HFFc6 (cell line): Measurements from ENCODE around the gene MORN4. TPM values are rescaled to one million over a fixed set of nuclear protein-coding genes. Genes with fewer than 3 reads are reported as not detected.

Experiments
- DNase-seq: peaks from one replicate; pipeline ENCODE4 v3.0.0-alpha.2; 2018
- H3K27ac Mint-ChIP-seq: 2 replicates; pipeline ENCODE4 v1.8.0; 2020; ENCODE audit warnings: mild to moderate bottlenecking, mixed read lengths
- H3K27me3 Mint-ChIP-seq: 2 replicates; pipeline ENCODE4 v1.8.0; 2021; ENCODE audit warnings: mild to moderate bottlenecking, moderate library complexity, mixed read lengths; ENCODE audit not compliant: insufficient read depth
- H3K36me3 Mint-ChIP-seq: 2 replicates; pipeline ENCODE4 v1.8.0; 2021; ENCODE audit warnings: low read depth, mixed read lengths
- H3K4me1 Mint-ChIP-seq: 2 replicates; pipeline ENCODE4 v1.8.0; 2020; ENCODE audit warnings: low read depth, mixed read lengths
- H3K4me3 Mint-ChIP-seq: 2 replicates; pipeline ENCODE4 v1.8.0; 2020; ENCODE audit warnings: mild to moderate bottlenecking, moderate library complexity, mixed read lengths
- H3K9me3 Mint-ChIP-seq: 2 replicates; pipeline ENCODE4 v1.8.0; 2020; ENCODE audit warnings: mild to moderate bottlenecking, mixed read lengths
- CTCF ChIP-seq: fragments of 200-600 bp; sonication (generic); IDR thresholded peaks from 2 replicates; pipeline ENCODE4 v1.5.0; 2021; ENCODE audit warnings: antibody characterized with exemption, mild to moderate bottlenecking
- total RNA-seq, 6 experiments: library from RNA; stranded (reverse); fragmentation: NEBNext Ultra II Directional; extraction: Animal tissue kit (Norgen Biotek cat#: 25700); gene quantifications; 2 replicates in 1 of 6; 3 replicates in 5 of 6; pipeline ENCODE4 v1.2.3, GENCODE V29; 2021

MORN4 gene
- total RNA-seq, 6 experiments from 2014 or later, result 9.4 to 11.3 (median 10.1) TPM

GRCh38 chr10:97590748-97591495 is 42.4 kb downstream of the MORN4 start:
- no peak overlapping the region for H3K4me3 Mint-ChIP-seq
- H3K27ac Mint-ChIP-seq, result no peak overlapping the region
- peaks cover 2% of the 10 kb centered on the region; the same call in 1 of the 2 replicates for H3K27me3 Mint-ChIP-seq
- H3K4me1 Mint-ChIP-seq, result peaks cover 14% of the 10 kb centered on the region
- no peaks in the 10 kb centered on the region for H3K36me3 Mint-ChIP-seq
- TF ChIP-seq CTCF, result no peak
- no peak for DNase-seq
- H3K9me3 Mint-ChIP-seq, result no peaks in the 10 kb centered on the region

GRCh38 chr10:97590082-97590747 is 43.1 kb downstream of the MORN4 start:
- TF ChIP-seq CTCF, result no peak
- H3K36me3 Mint-ChIP-seq, result no peaks in the 10 kb centered on the region
- H3K9me3 Mint-ChIP-seq, result no peaks in the 10 kb centered on the region
- no peak overlapping the region for H3K4me3 Mint-ChIP-seq
- no peak for DNase-seq
- peaks cover 12% of the 10 kb centered on the region for H3K4me1 Mint-ChIP-seq
- no peak overlapping the region for H3K27ac Mint-ChIP-seq
- H3K27me3 Mint-ChIP-seq, result peaks cover 2% of the 10 kb centered on the region; the same call in 1 of the 2 replicates

- no peak for DNase-seq
- TF ChIP-seq CTCF, result no peak
- Mint-ChIP-seq H3K9me3 (no peaks in the 10 kb centered on the region), H3K27me3 (peaks cover 2% of the 10 kb centered on the region; the same call in 1 of the 2 replicates), H3K36me3 (no peaks in the 10 kb centered on the region), H3K4me3 (no peak within 1 kb of the TSS), H3K27ac (no peak within 1 kb of the TSS), H3K4me1 (peaks cover 6% of the 10 kb centered on the region)
These were observed 43.8 kb downstream of the MORN4 start, which contains the start of gene C10orf62 for GRCh38 chr10:97589479-97589878. Gene C10orf62 (plus strand): TSS chr10:97589721. CDS start chr10:97589898, 177 bp downstream.

- H3K27me3 Mint-ChIP-seq, result no peaks in the 10 kb centered on the region
- no peak overlapping the region for H3K27ac Mint-ChIP-seq
- no peak overlapping the region for H3K4me3 Mint-ChIP-seq
- TF ChIP-seq CTCF, result no peak
- no peaks in the 10 kb centered on the region for H3K36me3 Mint-ChIP-seq
- DNase-seq, result no peak
- H3K4me1 Mint-ChIP-seq, result peaks cover 13% of the 10 kb centered on the region
- no peaks in the 10 kb centered on the region for H3K9me3 Mint-ChIP-seq
These were observed 46.1 kb downstream of the MORN4 start for GRCh38 chr10:97587183-97587582.

- Mint-ChIP-seq H3K27me3 (no peaks in the 10 kb centered on the region; the same call in 1 of the 2 replicates), H3K36me3 (no peaks in the 10 kb centered on the region), H3K4me1 (peaks cover 13% of the 10 kb centered on the region), H3K4me3 (no peak overlapping the region), H3K27ac (no peak overlapping the region), H3K9me3 (no peaks in the 10 kb centered on the region)
- DNase-seq, result no peak
- TF ChIP-seq CTCF, result no peak
These were observed 47.9 kb downstream of the MORN4 start for GRCh38 chr10:97585439-97585811.
